Mesendoderm (in vitro differentiated cells): Measurements from ENCODE around the gene PRSS56.
"Not testable (repeated sequence)": the region's sequence is repeated elsewhere in the genome, so short reads cannot be mapped to it uniquely, and the experiment has no call there.

Experiments
- DNase-seq: peaks from one replicate; pipeline ENCODE4 v3.0.0; 2013
- H2AK5ac ChIP-seq: 2 replicates; pipeline ENCODE4 v1.6.1; 2013; ENCODE audit warnings: low read length, inconsistent platforms
- H2BK120ac ChIP-seq: 2 replicates; pipeline ENCODE4 v1.6.1; 2013; ENCODE audit warnings: low read depth, mild to moderate bottlenecking, low read length, moderate library complexity, mixed read lengths
- H2BK15ac ChIP-seq: replicated peaks from 2 replicates; pipeline ENCODE4 v1.6.1; 2013; ENCODE audit warnings: low read depth, mild to moderate bottlenecking, moderate library complexity
- H2BK5ac ChIP-seq: 2 replicates; pipeline ENCODE4 v1.6.1; 2013; ENCODE audit warnings: low read length, inconsistent platforms
- H3K18ac ChIP-seq: 2 replicates; pipeline ENCODE4 v1.6.1; 2013; ENCODE audit warnings: mild to moderate bottlenecking, low read length, mixed read lengths
- H3K23ac ChIP-seq: one replicate; pipeline ENCODE4 v1.6.1; 2013; ENCODE audit warnings: low read length
- H3K27ac ChIP-seq: 2 replicates; pipeline ENCODE4 v1.5.1; 2013; ENCODE audit warnings: low read depth, mild to moderate bottlenecking, inconsistent platforms, low read length, moderate library complexity
- H3K27me3 ChIP-seq: 2 replicates; pipeline ENCODE4 v1.6.1; 2013; ENCODE audit warnings: low read length, control low read depth, mild to moderate bottlenecking, inconsistent platforms; ENCODE audit not compliant: insufficient read depth, poor library complexity
- H3K36me3 ChIP-seq: 2 replicates; pipeline ENCODE4 v1.6.1; 2013; ENCODE audit warnings: low read length, inconsistent platforms; ENCODE audit not compliant: control insufficient read depth, insufficient read depth
- H3K4ac ChIP-seq: one replicate; pipeline ENCODE4 v1.6.1; 2013; ENCODE audit warnings: low read depth, mild to moderate bottlenecking, low read length, moderate library complexity
- H3K4me1 ChIP-seq: 2 replicates; pipeline ENCODE4 v1.6.1; 2013; ENCODE audit warnings: low read depth, low read length, inconsistent platforms; ENCODE audit not compliant: control insufficient read depth
- H3K4me2 ChIP-seq: 2 replicates; pipeline ENCODE4 v1.6.1; 2013; ENCODE audit warnings: low read length
- H3K4me3 ChIP-seq: 2 replicates; pipeline ENCODE4 v1.5.1; 2013; ENCODE audit warnings: mild to moderate bottlenecking, low read length
- H3K56ac ChIP-seq: one replicate; pipeline ENCODE4 v1.6.1; 2013; ENCODE audit warnings: low read length
- H3K79me1 ChIP-seq: 2 replicates; pipeline ENCODE4 v1.6.1; 2013; ENCODE audit warnings: low read length, inconsistent platforms
- H3K79me2 ChIP-seq: 2 replicates; pipeline ENCODE4 v1.6.1; 2013; ENCODE audit warnings: mild to moderate bottlenecking, low read length; ENCODE audit not compliant: control insufficient read depth, insufficient read depth
- H3K9ac ChIP-seq: 2 replicates; pipeline ENCODE4 v1.6.1; 2013; ENCODE audit warnings: low read length, inconsistent platforms
- H4K5ac ChIP-seq: one replicate; pipeline ENCODE4 v1.6.1; 2013; ENCODE audit warnings: low read length
- H4K8ac ChIP-seq: one replicate; pipeline ENCODE4 v1.6.1; 2013; ENCODE audit warnings: low read depth, mild to moderate bottlenecking, control low read depth, low read length, moderate library complexity
- WGBS: extraction: QIAGEN DNeasy Blood & Tissue Kit; methylation state at CpG from one replicate; pipeline ENCODE4 v1.1.7; 2013; ENCODE audit warnings: low lambda C conversion rate, missing lambda C conversion rate; ENCODE audit not compliant: insufficient coverage; ENCODE audit errors: extremely low coverage; 5-methylcytosine and 5-hydroxymethylcytosine counted together

The PRSS56 gene

GRCh38 chr2:232570481-232570880, 50.3 kb downstream of the PRSS56 start:
- H3K18ac ChIP-seq, H2BK15ac ChIP-seq, H3K27ac ChIP-seq, H3K9ac ChIP-seq, H3K79me2 ChIP-seq, H3K56ac ChIP-seq, H2BK120ac ChIP-seq, H4K5ac ChIP-seq, H4K8ac ChIP-seq, H3K4me1 ChIP-seq, H3K4ac ChIP-seq, DNase-seq, H2BK5ac ChIP-seq, H3K27me3 ChIP-seq, H2AK5ac ChIP-seq, H3K4me3 ChIP-seq, H3K4me2 ChIP-seq, H3K79me1 ChIP-seq, H3K23ac ChIP-seq: not testable (repeated sequence)
- H3K36me3 ChIP-seq: peaks cover 20% of the 10 kb centered on the region
- WGBS: no CpG with 5 or more reads among the region's 6 CpGs

GRCh38 chr2:232571026-232571474, 50.9 kb downstream of the PRSS56 start:
- Histone ChIP-seq H3K79me2 (no peaks in the 10 kb centered on the region), H3K4me2 (no peak overlapping the region), H2BK15ac (no peak overlapping the region), H3K18ac (no peak overlapping the region), H2BK120ac (no peak overlapping the region), H3K9ac (no peak overlapping the region), H3K4me3 (no peak overlapping the region), H4K5ac (no peak overlapping the region), H4K8ac (no peak overlapping the region), H2AK5ac (no peak overlapping the region), H3K27me3 (no peaks in the 10 kb centered on the region), H3K4ac (no peak overlapping the region), H3K4me1 (no peaks in the 10 kb centered on the region), H2BK5ac (no peak overlapping the region), H3K27ac (no peak overlapping the region), H3K56ac (no peak overlapping the region), H3K23ac (no peak overlapping the region), H3K36me3 (peaks cover 20% of the 10 kb centered on the region), H3K79me1 (no peaks in the 10 kb centered on the region)
- WGBS: no CpG with 5 or more reads among the region's 7 CpGs
- no peak for DNase-seq

GRCh38 chr2:232573042-232573441, 52.9 kb downstream of the PRSS56 start:
- Histone ChIP-seq H3K23ac (no peak overlapping the region), H3K18ac (no peak overlapping the region), H2BK15ac (no peak overlapping the region), H3K4ac (no peak overlapping the region), H2AK5ac (no peak overlapping the region), H3K4me3 (no peak overlapping the region), H3K4me2 (no peak overlapping the region), H3K27me3 (no peaks in the 10 kb centered on the region), H3K27ac (no peak overlapping the region), H4K5ac (no peak overlapping the region), H3K4me1 (no peaks in the 10 kb centered on the region), H3K79me2 (no peaks in the 10 kb centered on the region), H3K36me3 (peaks cover 15% of the 10 kb centered on the region), H2BK5ac (no peak overlapping the region), H3K56ac (no peak overlapping the region), H2BK120ac (no peak overlapping the region), H4K8ac (no peak overlapping the region), H3K9ac (no peak overlapping the region), H3K79me1 (no peaks in the 10 kb centered on the region)
- no peak for DNase-seq

- no peak overlapping the region for H2BK15ac ChIP-seq
- no CpG with 5 or more reads among the region's 8 CpGs for WGBS
- H3K36me3 ChIP-seq: peaks cover 14% of the 10 kb centered on the region
- H3K23ac ChIP-seq: no peak overlapping the region
- H3K56ac ChIP-seq: no peak overlapping the region
- no peak overlapping the region for H3K4ac ChIP-seq
- no peak overlapping the region for H3K9ac ChIP-seq
- H2BK5ac ChIP-seq: no peak overlapping the region
- no peaks in the 10 kb centered on the region for H3K79me2 ChIP-seq
- no peak overlapping the region for H3K18ac ChIP-seq
- no peak overlapping the region for H2BK120ac ChIP-seq
- H3K4me1 ChIP-seq: no peaks in the 10 kb centered on the region
- H4K5ac ChIP-seq: no peak overlapping the region
- H2AK5ac ChIP-seq: no peak overlapping the region
- no peak overlapping the region for H3K4me2 ChIP-seq
- no peak for DNase-seq
- no peak overlapping the region for H3K27ac ChIP-seq
- no peaks in the 10 kb centered on the region for H3K27me3 ChIP-seq
- no peaks in the 10 kb centered on the region for H3K79me1 ChIP-seq
- no peak overlapping the region for H4K8ac ChIP-seq
- no peak overlapping the region for H3K4me3 ChIP-seq
These were observed 53.7 kb downstream of the PRSS56 start for GRCh38 chr2:232573771-232574435.

GRCh38 chr2:232574674-232575403, 54.7 kb downstream of the PRSS56 start:
- no peak overlapping the region for H2BK120ac ChIP-seq
- H3K27ac ChIP-seq: no peak overlapping the region
- H3K79me2 ChIP-seq: no peaks in the 10 kb centered on the region
- H3K4me2 ChIP-seq: no peak overlapping the region
- no peak overlapping the region for H4K5ac ChIP-seq
- H2BK15ac ChIP-seq: no peak overlapping the region
- no peak overlapping the region for H3K4me3 ChIP-seq
- no peak overlapping the region for H3K4ac ChIP-seq
- H3K27me3 ChIP-seq: no peaks in the 10 kb centered on the region
- H2BK5ac ChIP-seq: no peak overlapping the region
- WGBS: no CpG with 5 or more reads among the region's 5 CpGs
- H3K79me1 ChIP-seq: no peaks in the 10 kb centered on the region
- H3K36me3 ChIP-seq: peaks cover 9% of the 10 kb centered on the region
- no peaks in the 10 kb centered on the region for H3K4me1 ChIP-seq
- no peak for DNase-seq
- no peak overlapping the region for H3K23ac ChIP-seq
- H2AK5ac ChIP-seq: no peak overlapping the region
- H4K8ac ChIP-seq: no peak overlapping the region
- H3K56ac ChIP-seq: no peak overlapping the region
- H3K18ac ChIP-seq: no peak overlapping the region
- no peak overlapping the region for H3K9ac ChIP-seq
